AG04450 (cell line): ENCODE measurements around the gene BSX. TPM values are rescaled to one million over a fixed set of nuclear protein-coding genes. Genes with fewer than 3 reads are reported as not detected.

Experiments used
- CTCF ChIA-PET: fragments of 300-600, 350-600 bp; formaldehyde crosslinking; extraction: SDS; loops from one replicate; lab custom pipeline; 2022; ENCODE audit warnings: antibody characterized with exemption, inconsistent platforms; lab: Charles Lee
- POLR2A ChIA-PET: fragments of 350-600 bp; formaldehyde crosslinking; extraction: SDS; loops from one replicate; lab custom pipeline; 2021; ENCODE audit warnings: antibody characterized with exemption, inconsistent platforms; lab: Yijun Ruan, JAX
- DNase-seq: peaks from one replicate; pipeline ENCODE4 v3.0.0-alpha.2; 2011; ENCODE audit warnings: low read depth, low spot score
- H3K27ac ChIP-seq: one replicate; pipeline ENCODE4 v1.5.1; 2012; ENCODE audit warnings: low read depth, low read length, control low read depth
- H3K27me3 ChIP-seq: one replicate; pipeline ENCODE4 v1.6.0; 2012; ENCODE audit warnings: low read length; ENCODE audit not compliant: control insufficient read depth, insufficient read depth
- H3K4me3 ChIP-seq: 2 replicates; pipeline ENCODE4 v1.5.1; 2011; ENCODE audit warnings: mild to moderate bottlenecking, low read depth, low read length, control low read depth
- H3K9me3 ChIP-seq: 2 replicates; pipeline ENCODE4 v1.5.1; 2012; ENCODE audit warnings: low read length; ENCODE audit not compliant: control insufficient read depth, insufficient read depth
- CTCF ChIP-seq: IDR thresholded peaks from 2 replicates; pipeline ENCODE4 v1.5.1; 2011; ENCODE audit warnings: low read depth, low read length, control low read depth, inconsistent platforms
- polyA plus RNA-seq: library from polyadenylated mRNA; depleted of rRNA; stranded (reverse); fragments of >200 nt; gene quantifications from 2 replicates; pipeline ENCODE4 v1.2.3, GENCODE V29; 2011; rRNA removed

BSX gene
- polyA plus RNA-seq, 1 experiment = not detected

- TF ChIP-seq CTCF = no peak
- no peak overlapping the region for H3K27ac ChIP-seq
- no peak for DNase-seq
- no peak overlapping the region for H3K4me3 ChIP-seq
- no peaks in the 10 kb centered on the region for H3K9me3 ChIP-seq
- POLR2A ChIA-PET = no interaction called here
- CTCF ChIA-PET = interaction anchor here (0.9 to 2.1 kb wide), 2 partner anchors 70 to 352 kb away, joined by 3 to 6 read pairs; no protein-coding TSS in a partner anchor
- peaks cover 9% of the 10 kb centered on the region for H3K27me3 ChIP-seq
Observed at GRCh38 chr11:122933416-122933815, 48.2 kb downstream of the BSX start.

GRCh38 chr11:122931510-122931909 is 50.1 kb downstream of the BSX start:
- Histone ChIP-seq H3K27ac (no peak overlapping the region), H3K4me3 (no peak overlapping the region), H3K9me3 (no peaks in the 10 kb centered on the region), H3K27me3 (peaks cover 6% of the 10 kb centered on the region)
- no peak for TF ChIP-seq CTCF
- DNase-seq = no peak
- ChIA-PET POLR2A (no interaction called here), CTCF (no interaction called here)

Other genes starting within 250 kb of the BSX start
- gene CRTAM, start 143.3 kb downstream of the BSX start, polyA plus RNA-seq = not detected in 2 replicates
- 0.82 and 1.4 TPM in 2 replicates for gene JHY, start 99.1 kb downstream of the BSX start, polyA plus RNA-seq
- 2,659 and 3,006 TPM in 2 replicates for gene HSPA8, start 80.3 kb upstream of the BSX start, polyA plus RNA-seq
- 251 and 288 TPM in 2 replicates for gene CLMP, start 213.4 kb upstream of the BSX start, polyA plus RNA-seq